HG03025 (cell line): ENCODE data around the gene CSNK2A2.

Experiments
- ATAC-seq: cut with Tn5 transposase; IDR thresholded peaks from one replicate; pipeline ENCODE4 v1.9.1; 2021; ENCODE audit warnings: mild to moderate bottlenecking, moderate library complexity; ENCODE audit not compliant: unreplicated experiment, low FRiP score

The CSNK2A2 gene

GRCh38 chr16:58152246-58152868 lies 45.5 kb downstream of the CSNK2A2 start:
- ATAC-seq = no peak

GRCh38 chr16:58148526-58148925 lies 49.4 kb downstream of the CSNK2A2 start:
- no peak for ATAC-seq

- ATAC-seq = no peak
Measured at GRCh38 chr16:58148099-58148498, 49.8 kb downstream of the CSNK2A2 start.

- no peak for ATAC-seq
Measured at GRCh38 chr16:58138852-58139251, 59.1 kb downstream of the CSNK2A2 start.

GRCh38 chr16:58137581-58137980 lies 60.3 kb downstream of the CSNK2A2 start:
- ATAC-seq = no peak

GRCh38 chr16:58129097-58129936 lies 68.6 kb downstream of the CSNK2A2 start, which contains the start of gene CFAP20:
TSS of gene CFAP20 (minus strand) at chr16:58129381. CDS start at chr16:58129115, 266 bp downstream.
- ATAC-seq = peak; percentile 90

- ATAC-seq = peak; percentile 1
Measured at GRCh38 chr16:58128711-58129096, 69.2 kb downstream of the CSNK2A2 start.

GRCh38 chr16:58128181-58128631 lies 69.7 kb downstream of the CSNK2A2 start:
- ATAC-seq = no peak

GRCh38 chr16:58127634-58128033 lies 70.3 kb downstream of the CSNK2A2 start:
- no peak for ATAC-seq

- ATAC-seq = no peak
Measured at GRCh38 chr16:58127033-58127556, 70.8 kb downstream of the CSNK2A2 start.

GRCh38 chr16:58126451-58126961 lies 71.4 kb downstream of the CSNK2A2 start:
- no peak for ATAC-seq

GRCh38 chr16:58125781-58126335 lies 72.0 kb downstream of the CSNK2A2 start:
- no peak for ATAC-seq

- ATAC-seq = no peak
Measured at GRCh38 chr16:58125041-58125440, 72.9 kb downstream of the CSNK2A2 start.

GRCh38 chr16:58124601-58124915 lies 73.3 kb downstream of the CSNK2A2 start:
- no peak for ATAC-seq

- no peak for ATAC-seq
Measured at GRCh38 chr16:58123896-58124600, 73.9 kb downstream of the CSNK2A2 start.

- no peak for ATAC-seq
Measured at GRCh38 chr16:58121132-58121531, 76.8 kb downstream of the CSNK2A2 start.

GRCh38 chr16:58120234-58120633 lies 77.7 kb downstream of the CSNK2A2 start:
- no peak for ATAC-seq

GRCh38 chr16:58119509-58119845 lies 78.4 kb downstream of the CSNK2A2 start:
- ATAC-seq = no peak

- ATAC-seq = no peak
Measured at GRCh38 chr16:58118801-58119508, 79.0 kb downstream of the CSNK2A2 start.

- no peak for ATAC-seq
Measured at GRCh38 chr16:58116529-58116928, 81.4 kb downstream of the CSNK2A2 start.
